GM12872 (cell line): ENCODE measurements around the gene CEACAM16.

ENCODE experiments used
- CTCF ChIP-seq: IDR thresholded peaks from 3 replicates; pipeline ENCODE4 v1.5.1; 2011; ENCODE audit warnings: low read depth, mild to moderate bottlenecking, low read length, moderate library complexity; ENCODE audit not compliant: insufficient read depth

Gene CEACAM16, protein sequence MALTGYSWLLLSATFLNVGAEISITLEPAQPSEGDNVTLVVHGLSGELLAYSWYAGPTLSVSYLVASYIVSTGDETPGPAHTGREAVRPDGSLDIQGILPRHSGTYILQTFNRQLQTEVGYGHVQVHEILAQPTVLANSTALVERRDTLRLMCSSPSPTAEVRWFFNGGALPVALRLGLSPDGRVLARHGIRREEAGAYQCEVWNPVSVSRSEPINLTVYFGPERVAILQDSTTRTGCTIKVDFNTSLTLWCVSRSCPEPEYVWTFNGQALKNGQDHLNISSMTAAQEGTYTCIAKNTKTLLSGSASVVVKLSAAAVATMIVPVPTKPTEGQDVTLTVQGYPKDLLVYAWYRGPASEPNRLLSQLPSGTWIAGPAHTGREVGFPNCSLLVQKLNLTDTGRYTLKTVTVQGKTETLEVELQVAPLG

GRCh38 chr19:44698492-44699201 lies at the start of gene CEACAM16:
CEACAM16 (plus strand) TSS chr19:44699151; CDS start chr19:44701457, 2,306 bp downstream.
- TF ChIP-seq CTCF: no peak

GRCh38 chr19:44649578-44650145 lies 49.3 kb upstream of the CEACAM16 start:
- TF ChIP-seq CTCF: no peak

DNA sequence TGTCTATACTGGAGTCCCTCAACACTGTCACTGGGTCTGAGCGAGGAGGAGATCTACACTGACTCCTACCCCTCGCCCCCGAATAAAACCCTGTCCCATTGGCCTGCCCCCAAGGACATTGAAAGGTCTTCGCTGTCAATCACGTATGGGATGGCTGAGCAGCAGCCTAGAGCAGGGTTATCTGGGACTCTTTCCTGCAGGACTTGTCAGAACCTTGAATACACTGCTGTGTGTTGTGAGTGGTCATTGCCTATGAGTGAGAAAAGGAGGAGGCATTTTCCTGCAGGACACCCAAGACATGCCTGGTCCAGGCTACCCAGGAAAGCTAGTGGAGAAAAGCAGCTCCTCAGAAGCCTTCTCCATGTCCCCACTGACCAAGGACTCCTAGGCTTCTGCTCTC lies 45.6 kb upstream of the CEACAM16 start:
- no peak for TF ChIP-seq CTCF

DNA sequence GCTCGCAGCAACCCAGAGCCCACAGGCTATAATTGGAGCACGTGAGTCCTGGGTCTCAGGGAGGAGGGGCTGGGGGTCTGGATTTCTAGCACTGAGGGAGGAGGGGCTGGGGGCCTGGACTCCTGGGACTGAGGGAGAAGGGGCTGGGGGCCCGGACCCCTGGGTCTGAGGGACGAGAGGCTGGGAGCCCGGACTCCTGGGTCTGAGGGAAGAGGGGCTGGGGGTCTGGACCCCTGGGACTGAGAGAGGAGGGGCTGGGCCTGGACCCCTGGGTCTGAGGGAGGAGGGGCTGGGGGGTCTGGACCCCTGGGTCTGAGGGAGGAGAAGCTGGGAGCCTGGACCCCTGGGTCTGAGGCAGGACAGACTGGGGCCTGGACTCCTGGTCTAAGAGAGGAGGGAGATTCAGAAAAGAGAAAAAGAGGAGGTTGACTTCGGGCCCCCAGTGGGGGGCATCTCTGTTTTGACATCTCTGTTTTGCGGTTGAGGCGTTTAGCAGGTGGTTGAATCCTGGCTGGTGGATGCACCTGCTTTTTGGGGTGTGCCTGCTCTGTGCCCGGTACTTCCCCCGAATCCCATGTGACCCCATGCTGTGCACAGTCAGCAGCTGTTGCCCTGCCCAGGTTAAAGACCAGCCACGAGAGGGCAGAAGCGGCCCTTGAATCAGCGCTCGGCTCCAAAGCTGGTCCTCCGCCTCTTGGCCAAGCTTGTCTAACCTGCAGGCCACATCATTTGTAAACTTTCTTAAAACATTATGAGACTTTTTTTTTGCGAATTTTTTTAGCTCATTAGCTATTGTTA lies 44.8 kb upstream of the CEACAM16 start:
- TF ChIP-seq CTCF: peak; percentile 83

GRCh38 chr19:44657211-44657921 lies 41.6 kb upstream of the CEACAM16 start:
- peak; percentile 89 for TF ChIP-seq CTCF

DNA sequence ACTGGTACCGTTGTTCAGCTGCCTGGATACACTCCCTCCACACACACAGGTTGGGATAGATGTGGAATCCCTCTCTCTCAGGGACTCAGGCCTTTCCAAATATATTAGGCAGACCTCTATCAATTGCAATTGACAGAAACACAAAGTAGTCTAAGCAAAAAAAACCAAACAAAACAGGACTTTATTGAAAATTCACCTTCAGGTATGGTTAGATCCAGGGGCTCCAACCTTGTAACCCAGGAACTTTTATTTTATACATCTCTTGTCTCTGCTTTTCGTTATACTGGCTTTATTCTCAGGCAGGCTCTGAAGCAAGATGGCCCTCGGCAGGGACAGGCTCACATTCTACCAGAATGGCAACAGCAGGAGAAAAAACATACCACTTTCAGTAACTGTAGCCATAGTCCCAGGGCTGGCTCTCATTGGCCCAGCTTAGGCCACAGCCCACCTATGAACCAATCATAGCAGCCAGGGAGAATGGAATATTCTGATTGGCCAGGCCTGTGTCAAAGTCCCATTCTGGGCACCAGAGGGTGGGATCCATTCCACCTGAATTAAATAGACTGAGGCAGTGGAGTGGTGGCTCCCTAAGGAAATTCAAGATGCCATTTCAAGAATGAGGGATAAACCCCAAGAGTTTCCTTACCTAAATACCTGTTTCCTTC lies 40.8 kb upstream of the CEACAM16 start:
- TF ChIP-seq CTCF: no peak
